ENCODE data around the gene PPP1R36.

DNA sequence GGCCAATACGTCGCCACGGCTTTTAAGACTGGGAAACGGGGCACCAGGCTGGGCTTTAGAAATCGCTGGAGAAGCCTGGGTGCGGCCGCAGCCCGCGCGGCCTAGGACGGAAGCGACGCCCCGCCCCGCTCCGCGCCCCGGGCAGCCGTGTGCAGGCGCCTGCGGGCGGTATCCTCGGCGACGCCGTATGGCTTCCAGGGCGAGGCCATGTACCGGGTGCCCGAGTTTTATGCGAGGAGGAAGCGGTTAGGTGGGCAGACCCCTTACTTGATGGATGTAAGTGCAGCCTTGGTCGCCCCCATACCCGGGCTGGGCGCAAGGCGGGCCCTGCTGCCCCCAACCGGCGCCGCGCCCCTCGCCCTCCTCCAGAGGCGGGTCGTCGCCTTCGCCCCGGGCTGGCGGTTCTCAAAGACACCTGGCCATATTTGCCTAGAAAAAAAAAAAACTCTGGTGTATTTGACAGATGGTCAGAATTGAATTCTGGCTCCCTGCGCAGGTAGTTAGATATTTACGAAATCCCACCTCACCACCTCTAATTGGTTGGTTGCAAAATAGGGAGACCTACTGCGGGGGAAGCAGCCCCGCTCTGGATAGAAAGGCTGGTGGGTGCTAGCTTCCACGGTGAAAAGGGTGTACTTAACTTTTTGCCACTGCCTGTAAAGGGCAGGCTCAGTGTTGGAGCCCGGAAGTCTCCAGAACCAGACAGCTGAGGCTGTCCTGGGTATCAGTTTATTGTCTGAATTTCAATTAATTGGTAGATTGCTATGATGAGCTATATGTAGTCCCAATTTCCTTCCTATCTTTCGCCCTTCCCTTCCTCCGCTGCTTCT, at the start of gene PPP1R36:
- TF ChIP-seq, protein P1, sequence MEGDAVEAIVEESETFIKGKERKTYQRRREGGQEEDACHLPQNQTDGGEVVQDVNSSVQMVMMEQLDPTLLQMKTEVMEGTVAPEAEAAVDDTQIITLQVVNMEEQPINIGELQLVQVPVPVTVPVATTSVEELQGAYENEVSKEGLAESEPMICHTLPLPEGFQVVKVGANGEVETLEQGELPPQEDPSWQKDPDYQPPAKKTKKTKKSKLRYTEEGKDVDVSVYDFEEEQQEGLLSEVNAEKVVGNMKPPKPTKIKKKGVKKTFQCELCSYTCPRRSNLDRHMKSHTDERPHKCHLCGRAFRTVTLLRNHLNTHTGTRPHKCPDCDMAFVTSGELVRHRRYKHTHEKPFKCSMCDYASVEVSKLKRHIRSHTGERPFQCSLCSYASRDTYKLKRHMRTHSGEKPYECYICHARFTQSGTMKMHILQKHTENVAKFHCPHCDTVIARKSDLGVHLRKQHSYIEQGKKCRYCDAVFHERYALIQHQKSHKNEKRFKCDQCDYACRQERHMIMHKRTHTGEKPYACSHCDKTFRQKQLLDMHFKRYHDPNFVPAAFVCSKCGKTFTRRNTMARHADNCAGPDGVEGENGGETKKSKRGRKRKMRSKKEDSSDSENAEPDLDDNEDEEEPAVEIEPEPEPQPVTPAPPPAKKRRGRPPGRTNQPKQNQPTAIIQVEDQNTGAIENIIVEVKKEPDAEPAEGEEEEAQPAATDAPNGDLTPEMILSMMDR (IDR thresholded peaks at IDR 0.05) = no peak
- TF ChIP-seq POLR2A (IDR thresholded peaks at IDR 0.05) (no peak), EP300 (IDR thresholded peaks at IDR 0.05) (no peak)

Data from tibial nerve (tissue), 4 donors.